NCI-H82 treated with DMSO at 0.1 percent for 48 hours (cell line): ENCODE results near the gene KLHDC3.

Experiments
- DNase-seq: peaks from one replicate; lab custom pipeline; 2025; ENCODE audit not compliant: unreplicated experiment; lab: John Stamatoyannopoulos, UW

The KLHDC3 gene

DNA sequence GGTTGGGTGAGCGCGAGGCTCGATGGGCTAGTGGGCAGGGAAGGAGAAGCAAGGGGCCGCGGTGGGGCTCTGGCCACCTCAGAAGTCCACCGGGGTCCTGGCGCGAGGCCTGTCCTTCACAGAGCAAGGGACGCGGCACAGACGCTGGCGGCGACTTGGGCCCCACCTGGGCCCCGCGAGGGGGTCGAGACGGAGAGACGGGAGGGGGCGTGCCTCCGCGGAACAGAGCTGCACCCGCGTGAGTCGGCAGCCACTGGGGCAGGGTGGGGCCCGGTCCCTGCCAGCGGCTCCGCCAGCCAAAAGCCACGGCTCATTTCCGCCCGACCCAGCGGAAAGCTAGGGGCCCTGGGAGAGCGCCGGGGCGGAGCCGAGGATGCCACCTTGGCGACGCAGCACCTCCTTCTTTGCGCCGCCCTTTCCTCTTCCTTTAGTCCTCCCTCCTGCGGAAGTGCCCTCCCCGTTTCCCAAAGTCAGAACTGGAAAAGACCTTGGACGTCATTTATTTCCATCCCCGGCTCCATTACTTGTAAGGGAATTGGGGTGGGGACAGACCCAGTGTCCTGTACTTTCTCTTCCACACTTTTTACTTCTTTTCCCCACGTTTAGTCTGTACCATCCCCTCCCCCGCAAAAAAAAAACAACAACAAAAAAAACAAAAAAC, 39.6 kb downstream of the KLHDC3 start, which contains the start of gene CUL7:
CUL7 (minus strand) TSS at position 307 of the 661 bp plus-strand sequence. CDS start 1,063 bp downstream, outside the sequence.
- peak; percentile 89 for DNase-seq

DNA sequence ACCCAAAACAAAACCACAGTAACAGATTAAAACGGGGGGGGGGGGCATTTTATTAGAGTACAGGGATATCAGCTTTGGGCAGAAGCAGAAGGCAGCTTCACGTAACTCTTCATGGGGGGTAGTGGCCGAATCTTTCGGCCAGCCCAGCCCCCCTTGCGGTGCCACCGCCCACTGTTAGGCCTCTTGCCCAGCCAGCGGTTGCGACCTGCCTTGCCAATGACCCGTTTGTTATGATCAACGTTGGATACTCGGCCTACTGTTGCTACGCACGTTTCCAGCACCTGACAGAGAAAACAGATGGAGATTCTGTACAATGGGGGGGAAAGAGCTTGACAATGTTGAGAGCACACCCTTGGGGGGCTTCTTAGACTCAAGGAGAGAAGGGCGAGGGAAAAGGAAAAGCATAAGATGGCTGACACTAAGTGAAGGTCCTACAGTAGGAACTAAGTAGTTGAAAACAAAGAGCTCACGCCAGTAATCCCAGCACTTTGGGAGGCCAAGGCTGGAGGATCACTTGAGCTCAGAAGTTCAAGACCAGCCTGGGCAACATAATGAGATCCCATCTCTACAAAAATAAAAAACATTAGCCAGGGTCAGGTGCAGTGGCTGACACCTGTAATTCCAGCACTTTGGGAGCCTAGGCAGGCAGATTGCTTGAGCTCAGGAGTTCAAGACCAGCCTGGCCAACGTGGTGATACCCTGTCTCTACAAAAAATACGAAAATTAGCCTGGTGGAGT, 40.3 kb downstream of the KLHDC3 start:
- DNase-seq: no peak

DNA sequence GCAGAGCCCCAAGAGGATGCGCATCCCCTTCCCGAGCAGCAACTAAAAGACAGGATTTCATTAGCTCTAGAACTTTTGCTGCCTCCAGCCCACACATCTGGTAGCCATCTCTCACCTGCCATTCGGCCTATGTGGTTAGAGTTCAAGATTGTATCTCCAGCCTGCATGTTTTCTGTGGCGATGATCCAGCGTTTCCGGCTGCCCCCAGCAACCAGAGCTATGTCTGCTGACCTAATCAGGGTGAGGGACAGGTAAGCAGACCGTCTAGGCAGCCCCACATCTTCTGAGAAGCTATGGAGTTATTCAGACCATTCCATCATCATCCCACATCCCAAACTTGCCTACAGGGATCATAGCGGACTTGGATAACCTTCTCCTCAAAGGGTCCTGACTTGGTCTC, 41.9 kb downstream of the KLHDC3 start:
- DNase-seq: no peak

DNA sequence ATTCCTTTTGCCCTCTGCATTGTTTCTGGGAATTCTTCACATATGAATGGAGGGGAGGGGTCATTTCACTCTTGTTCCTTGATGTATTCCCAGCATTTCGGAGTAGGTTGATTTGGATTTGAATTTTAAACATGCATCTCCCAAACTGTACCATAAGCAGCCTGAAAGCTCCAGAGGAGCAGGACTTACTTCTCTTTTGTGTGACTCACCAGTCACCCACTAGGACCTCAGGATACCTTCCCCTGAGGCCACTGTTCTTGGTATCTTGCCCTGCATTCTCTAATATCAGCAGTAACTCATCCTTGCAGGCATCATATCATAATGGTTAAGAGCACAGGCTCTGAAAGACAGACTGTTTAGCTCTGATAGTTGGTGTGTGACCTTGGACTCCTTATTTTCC, 44.5 kb downstream of the KLHDC3 start:
- no peak for DNase-seq

DNA sequence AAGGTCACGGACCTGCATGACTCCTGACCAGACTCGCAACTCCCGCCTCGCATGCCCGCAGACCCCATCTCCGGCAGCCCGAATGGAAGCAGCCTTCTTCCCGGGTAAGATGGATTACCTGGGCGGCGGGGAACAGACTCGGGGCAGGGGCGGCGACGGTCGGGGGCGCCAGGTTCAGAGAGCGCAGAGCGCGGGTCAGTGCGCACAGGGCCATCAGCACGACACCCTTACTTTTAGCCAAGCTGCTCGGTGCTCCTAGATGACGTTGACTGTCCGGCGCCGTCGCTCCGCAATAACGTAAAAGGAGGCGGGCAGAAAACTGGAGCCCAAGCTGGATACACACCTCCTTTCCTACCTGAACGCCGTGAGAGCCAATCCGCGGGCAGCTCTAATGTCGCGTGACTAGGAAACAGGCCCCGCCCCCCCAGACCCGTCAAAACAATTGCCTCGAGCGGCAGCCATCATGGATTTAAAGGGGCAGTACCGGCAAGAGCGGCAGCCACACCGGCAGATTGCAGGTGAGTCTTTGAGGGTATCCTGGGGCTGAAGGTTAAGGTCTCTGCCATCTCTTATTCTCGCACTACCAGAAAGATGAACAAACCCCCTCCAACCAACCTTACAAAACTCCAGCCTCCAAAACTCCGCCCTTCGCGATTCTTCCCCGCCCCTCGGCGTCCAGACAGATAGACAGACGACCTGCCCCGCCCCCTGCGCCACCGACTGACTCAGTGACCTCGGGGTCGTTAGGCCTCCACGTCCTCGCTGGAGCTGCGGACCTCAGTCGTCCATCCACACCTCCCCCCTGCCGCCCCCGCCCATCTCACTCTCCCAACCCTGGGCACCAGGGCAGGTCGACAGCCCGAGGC, 45.4 kb downstream of the KLHDC3 start, which contains the start of the genes KLC4 and MRPL2:
KLC4 (plus strand) TSS at position 464 of the 866 bp plus-strand sequence. CDS start 1,705 bp downstream, outside the sequence.
MRPL2 (minus strand) TSS at position 267 of the 866 bp plus-strand sequence; CDS start at position 214, 53 bp downstream.
- peak; percentile 99 for DNase-seq

DNA sequence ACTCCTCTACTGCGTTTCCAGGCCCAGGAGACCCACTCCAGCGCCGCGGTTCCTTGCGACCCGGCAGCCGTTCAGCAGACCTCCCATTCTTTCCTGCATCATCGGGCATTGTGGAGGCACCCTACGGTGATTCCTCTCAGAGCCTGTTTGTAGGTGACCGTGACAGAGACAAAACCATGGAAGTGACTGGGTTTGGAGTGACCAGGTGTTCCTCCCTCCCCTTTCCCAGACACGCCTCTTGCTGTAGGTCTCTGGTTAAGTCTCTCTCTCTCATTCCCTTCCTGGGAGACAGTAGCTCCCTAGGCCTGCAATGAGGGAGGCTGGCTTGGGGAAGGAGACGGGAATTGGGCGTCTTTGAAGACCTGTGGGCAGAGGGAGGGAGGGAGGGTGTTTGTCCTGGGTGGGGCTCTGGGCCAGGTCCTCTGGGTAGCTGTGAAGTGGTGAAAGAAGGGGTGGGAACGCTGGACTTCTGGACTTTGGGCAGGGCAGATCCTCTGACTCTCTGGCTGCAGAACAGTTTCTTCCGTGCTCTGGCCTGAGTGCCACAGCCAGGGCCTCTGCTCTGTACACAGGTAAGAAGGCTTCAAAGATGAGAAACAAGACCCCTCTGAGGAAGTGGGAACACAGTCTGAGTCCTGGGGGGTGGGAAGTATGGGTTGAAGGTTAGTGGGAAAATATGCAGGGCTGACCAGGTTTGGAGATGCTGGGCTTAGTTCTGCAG, 46.1 kb downstream of the KLHDC3 start:
- DNase-seq: no peak

DNA sequence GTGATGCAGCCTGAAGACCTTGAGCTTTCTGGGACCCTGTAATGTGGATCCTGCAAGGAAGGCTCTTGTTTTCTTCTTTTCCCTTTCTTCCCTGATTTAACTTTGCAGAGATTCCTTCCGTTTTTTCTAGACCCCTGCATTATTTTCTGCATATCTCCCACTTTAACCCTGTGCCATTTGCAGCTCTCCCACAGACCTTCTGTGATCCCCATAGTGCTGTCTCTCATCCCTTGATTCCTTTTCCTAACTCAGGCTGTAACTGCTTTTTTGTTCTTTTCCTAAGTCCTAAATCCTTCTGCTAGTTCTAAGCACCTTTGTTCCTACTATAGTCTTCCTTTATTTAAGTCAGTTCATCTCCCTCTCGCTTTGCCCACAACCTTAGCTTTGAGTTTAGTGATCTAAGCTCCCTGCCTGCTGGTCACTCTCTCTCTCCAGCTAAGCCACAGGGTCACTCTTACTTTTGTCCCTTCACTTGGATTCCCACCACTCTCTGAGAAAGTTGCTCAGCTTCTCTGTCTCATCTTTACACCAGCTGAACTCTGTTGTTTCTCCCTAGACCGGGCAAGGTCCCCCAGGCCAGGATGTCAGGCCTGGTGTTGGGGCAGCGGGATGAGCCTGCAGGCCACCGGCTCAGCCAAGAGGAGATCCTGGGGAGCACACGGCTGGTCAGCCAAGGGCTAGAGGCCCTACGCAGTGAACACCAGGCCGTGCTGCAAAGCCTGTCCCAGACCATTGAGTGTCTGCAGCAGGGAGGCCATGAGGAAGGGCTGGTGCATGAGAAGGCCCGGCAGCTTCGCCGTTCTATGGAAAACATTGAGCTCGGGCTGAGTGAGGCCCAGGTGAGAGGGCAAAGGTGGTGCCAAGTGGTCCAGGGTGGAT, 46.9 kb downstream of the KLHDC3 start:
- no peak for DNase-seq

DNA sequence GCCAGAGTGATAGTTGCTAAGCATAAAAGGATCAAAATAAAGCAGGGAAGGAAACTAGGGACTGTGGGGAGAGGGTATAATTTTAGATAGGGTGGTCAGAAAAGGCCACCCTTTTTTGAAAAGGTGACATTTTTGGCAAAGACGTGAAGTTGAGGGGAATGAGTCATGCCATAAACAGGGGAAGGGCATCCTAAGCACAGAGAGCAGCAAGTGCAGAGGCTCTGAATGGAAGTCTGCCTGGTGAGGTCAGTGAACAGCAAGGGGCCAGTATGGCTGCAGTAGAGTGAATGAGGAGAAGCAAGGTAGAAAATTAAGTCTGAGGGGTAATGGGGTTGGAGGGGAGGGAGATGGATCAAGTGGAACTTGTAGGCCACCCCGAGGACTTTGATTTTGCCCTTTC, 47.8 kb downstream of the KLHDC3 start:
- no peak for DNase-seq

DNA sequence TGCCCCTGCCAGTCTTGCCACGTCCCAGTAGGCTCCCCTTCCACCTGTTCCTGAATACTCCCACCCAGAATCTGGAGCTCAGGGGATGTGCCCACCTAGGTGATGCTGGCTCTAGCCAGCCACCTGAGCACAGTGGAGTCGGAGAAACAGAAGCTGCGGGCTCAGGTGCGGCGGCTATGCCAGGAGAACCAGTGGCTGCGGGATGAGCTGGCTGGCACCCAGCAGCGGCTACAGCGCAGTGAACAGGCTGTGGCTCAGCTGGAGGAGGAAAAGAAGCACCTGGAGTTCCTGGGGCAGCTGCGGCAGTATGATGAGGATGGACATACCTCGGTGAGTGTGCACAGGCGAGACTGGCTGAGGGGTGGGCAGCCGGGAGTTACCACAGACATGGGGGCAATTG, 48.8 kb downstream of the KLHDC3 start:
- no peak for DNase-seq

DNA sequence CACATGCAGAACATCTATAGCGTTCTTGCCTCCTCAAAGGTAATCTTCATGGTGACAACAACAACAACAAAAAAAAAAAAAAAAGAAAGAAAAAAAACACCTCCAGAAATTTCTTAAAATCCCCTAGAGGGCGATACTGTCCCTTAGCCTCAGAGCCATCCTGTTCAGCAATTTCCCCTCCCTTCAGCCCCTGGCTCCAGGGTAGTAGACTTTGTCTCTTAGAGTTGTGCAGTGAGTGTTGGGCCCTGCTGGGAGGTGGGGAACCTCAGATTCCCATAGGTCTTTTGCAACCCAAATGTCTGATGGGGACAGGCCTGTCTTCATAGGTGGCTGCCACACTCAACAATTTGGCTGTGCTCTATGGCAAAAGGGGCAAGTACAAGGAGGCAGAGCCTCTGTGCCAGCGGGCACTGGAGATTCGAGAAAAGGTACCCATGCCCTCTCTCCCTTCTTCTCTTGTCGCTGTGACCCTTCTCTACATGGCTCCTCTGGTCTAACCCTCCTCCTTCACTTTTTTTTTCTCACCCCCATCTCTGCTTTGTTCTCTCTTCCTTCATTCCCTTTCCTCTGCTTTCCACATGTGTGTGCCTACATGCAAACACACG, 56.1 kb downstream of the KLHDC3 start:
- DNase-seq: peak; percentile 46
